GM18511 (cell line): ENCODE results near the gene B3GALT5.
"Not testable (repeated sequence)": the region's sequence is repeated elsewhere in the genome, so short reads cannot be mapped to it uniquely, and the experiment has no call there.

Experiments
- ATAC-seq: cut with Tn5 transposase; IDR thresholded peaks from one replicate; pipeline ENCODE4 v1.9.1; 2021; ENCODE audit warnings: mild to moderate bottlenecking, moderate library complexity; ENCODE audit not compliant: unreplicated experiment

The B3GALT5 gene, protein sequence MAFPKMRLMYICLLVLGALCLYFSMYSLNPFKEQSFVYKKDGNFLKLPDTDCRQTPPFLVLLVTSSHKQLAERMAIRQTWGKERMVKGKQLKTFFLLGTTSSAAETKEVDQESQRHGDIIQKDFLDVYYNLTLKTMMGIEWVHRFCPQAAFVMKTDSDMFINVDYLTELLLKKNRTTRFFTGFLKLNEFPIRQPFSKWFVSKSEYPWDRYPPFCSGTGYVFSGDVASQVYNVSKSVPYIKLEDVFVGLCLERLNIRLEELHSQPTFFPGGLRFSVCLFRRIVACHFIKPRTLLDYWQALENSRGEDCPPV

DNA sequence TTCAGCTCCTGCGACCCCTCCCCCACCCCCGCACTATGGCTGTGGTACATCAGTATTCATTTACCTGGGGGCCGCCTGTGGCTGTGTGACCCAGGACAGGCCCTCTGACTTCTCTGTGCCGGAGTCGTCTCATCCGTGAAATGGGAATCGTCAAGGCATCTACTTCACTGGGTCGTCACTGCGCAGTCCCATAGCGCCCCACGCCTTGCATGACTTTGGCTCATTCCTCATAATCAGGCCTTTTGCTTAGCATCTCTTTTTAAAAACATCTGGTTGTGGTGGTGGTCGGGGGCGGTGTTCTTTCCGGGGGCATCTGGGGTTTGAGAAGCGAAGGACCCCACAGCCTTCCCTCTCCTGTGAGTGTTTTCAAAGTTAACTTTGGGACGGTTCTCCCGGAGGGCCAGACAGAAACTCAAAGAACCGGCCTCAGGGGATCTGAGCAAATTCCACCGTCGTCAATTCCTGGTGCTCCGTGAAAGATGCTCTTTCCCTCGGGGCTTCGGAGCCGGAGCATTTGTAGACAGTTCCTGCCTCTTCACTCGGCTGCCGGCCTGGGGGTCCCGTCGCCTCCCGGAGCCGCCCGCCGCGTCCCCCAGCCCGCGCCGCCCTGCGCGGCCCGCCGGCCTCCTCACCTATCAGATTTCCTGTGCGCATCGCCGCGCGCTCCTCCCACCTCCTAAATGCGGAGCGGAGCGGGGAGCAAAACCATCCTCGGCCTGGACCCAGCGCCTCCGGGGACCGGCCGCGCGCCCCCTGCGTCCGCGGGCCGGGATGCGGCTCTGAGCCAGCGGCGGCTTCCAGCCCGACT lies at the start of gene B3GALT5:
B3GALT5 (plus strand) TSS at position 708 of the 808 bp plus-strand sequence. CDS start 47,620 bp downstream, outside the sequence.
- no peak for ATAC-seq

DNA sequence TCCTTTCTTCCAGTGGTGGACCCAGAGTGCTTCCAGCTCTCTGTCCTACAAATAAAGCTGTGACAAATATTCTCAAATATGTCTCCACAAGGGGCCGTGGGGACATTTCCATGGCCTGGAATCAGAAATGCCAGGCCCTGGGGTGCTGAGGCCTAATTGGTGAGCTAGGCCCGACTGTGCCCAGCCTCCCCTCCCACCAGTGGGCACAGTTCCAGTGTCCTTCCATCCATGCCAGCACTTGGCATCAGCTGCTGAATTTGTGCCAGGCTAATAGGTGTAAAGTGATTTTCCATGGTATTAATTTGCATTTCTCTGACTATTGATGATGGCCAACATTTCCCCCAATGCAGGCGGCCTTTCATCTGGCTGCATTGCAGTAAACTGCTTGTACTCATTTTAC lies 48.5 kb upstream of the B3GALT5 start:
- ATAC-seq = no peak

DNA sequence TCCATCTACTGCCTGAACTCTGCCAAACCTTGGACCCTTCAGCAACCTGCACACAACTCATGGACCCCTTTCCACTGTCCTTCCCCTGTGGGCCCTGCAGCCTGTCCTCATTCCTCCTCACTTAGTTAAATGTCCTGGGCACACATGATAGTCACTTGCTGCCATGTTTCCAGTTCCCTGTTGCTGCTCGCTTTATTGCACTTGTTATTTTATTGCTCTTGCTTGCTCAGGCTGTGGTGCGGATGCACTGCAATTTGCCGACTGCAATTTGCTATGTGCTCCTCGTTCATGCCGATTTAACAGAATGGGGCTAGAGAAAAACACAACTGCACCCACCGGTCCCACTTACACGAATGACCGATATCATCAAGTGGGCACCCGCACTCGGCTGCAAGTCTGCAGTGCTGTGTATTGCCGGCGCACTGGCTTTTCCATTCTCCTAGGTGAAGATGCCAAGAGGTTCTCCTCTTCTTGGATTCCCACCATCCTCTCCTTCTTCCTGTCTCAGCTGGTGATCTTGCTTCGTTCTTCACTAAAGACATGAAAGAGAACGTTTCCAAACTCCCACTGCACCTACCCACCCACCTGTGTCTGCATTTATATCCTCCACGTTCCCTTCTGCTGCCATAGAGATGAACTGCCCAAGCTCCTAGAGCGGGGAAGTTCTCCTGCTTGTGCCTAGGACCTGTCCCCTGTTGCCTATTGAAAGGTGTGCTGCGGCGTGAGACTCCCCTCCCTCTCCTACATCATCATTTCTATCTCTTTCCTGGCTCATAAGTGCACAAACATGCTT lies 45.4 kb upstream of the B3GALT5 start:
- ATAC-seq = no peak

DNA sequence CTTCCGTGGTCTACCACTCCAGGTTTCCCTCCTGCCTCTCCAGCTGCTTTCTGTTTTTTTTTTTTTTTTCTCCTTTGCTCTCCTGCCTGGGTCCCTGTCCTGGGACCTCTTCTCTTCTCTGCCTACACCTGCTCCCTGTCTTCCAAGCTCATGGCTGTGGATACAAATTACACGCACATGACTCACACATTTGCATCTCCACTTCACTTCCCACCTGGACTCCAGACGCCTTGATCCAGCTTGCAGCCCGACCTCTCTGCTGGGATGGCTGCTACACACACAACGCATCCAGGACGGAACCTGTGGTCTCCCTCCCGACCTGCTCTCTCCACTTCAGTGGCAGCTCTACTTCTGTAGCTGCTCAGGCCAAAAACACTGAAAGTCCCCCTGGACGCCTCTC lies 44.4 kb upstream of the B3GALT5 start:
- ATAC-seq = no peak

DNA sequence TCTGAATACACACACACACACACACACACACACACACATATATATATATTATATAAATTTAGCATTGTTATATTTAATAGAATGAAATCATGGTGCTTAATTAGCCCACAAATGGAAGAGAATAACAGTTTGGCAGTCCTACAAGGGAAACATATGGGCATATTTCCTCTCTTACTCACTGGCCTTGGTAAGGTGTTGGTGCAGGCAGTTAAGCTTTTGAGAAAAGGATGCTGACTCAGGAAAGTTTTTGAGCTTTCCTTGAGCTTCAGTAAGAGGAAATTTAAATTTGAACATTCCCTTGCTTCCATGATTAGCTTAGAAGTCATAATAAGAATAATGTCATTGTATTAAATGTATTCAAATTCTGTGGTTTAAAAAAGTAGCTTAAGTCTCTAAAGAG lies 37.0 kb upstream of the B3GALT5 start:
- no peak for ATAC-seq

DNA sequence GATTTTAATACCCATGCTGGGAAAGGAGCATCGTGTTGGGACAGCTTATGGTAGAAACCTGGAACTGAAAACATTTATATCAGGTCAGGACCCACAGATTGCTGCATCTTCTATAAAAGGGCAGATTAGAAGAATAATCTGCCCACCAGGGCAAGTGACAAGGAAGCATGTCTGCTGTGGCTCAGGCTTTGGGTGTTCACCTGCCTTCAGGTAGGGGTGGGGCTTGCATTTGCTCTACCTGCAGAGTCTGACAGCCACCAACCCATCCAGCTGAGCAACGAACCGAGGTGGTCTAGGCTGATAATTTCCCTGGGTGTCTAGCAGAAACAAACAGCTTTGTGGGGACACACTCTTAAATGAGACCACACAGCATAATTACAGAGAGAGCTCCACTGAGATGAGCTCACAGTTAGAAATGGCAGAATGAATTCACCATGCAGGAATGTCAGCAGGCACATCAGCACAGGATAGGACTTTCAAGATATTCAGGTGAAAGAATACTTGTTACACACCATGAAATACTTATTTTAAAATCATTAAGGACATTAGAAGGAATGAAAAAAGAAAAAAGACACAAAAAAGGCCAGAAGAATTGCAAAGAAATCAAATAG lies 36.1 kb upstream of the B3GALT5 start:
- ATAC-seq = no peak

DNA sequence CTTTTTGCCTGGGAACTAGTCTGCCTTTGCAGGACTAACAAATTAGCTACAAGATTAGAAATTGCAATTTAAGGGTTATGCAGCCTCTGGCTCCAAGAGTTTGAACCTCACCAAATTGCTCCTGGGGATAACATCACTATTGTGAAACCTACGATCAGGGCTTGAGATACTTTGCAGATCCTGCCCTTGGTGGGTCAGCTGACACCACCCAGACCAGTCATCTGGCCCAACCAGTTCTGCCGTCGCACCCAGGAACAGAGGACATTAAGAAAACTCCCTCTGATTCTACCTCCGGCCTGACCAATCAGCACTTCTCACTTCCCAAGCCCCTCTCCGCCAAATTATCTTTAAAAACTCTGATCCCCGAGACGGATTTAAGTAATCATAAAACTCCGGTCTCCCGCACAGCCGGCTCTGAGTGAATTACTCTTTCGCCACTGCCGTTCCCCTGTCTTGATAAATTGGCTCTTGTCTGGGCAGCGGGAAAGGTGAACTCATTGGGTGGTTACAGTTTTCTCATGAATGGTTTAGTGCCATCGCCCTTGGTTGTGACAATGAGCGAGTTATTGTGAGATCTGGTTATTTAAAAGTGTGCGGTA lies 32.9 kb upstream of the B3GALT5 start:
- no peak for ATAC-seq

DNA sequence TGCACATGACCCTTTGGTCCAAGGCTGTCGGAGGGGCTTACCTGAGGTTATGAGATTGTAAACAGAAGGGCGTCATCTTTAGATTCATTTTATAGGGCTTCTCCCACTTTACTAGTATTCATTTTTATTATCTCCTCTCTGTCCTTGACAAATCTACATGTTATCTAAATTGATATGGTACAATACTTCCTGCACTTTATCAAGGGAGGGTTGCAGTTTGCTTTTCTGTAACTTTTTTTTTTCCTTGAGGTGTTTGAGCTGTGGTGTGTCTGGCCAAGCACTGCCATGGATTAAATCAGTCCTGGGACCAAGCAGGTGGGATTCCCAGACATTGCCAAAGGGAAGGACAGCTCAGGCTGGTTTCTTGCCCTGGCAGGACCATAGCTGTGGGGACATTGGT lies 32.0 kb upstream of the B3GALT5 start:
- no peak for ATAC-seq

DNA sequence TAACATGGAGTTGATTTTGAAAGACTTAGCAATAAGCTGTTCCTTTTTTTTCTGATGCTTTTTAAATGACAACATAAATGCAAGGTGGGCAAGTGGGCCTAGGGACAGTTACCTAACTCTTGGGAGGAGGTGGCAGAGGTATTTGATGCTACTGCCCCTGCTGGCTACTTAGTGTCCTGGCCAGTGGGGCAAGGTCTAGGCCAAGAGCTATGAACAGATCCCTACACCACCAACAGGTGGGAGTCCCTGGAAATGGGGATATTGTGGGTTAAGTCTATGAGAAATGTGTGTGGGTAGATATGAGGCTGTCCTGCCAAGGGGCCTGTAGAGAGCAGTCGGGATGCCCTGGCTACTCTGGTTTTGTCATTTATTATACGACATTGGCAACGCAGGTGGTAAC lies 31.3 kb upstream of the B3GALT5 start:
- no peak for ATAC-seq

DNA sequence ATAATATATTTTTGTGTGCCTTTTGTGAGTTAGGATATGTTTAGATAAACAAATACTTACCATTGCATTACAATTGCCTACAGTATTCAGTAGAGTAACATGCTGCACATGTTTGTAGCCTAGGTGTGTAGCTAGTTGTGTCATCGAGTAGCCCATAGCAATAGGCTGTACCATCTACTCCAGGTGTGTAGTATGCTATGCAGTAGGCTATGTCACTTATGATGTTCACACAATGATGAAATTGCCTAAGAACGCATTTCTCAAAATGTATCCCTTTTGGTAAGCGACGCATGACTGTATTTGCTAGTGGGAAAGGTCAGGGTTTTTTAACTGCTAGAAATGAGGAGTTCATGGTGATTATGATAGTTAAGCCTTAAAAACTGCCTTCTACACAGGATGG lies 30.0 kb upstream of the B3GALT5 start:
- no peak for ATAC-seq

DNA sequence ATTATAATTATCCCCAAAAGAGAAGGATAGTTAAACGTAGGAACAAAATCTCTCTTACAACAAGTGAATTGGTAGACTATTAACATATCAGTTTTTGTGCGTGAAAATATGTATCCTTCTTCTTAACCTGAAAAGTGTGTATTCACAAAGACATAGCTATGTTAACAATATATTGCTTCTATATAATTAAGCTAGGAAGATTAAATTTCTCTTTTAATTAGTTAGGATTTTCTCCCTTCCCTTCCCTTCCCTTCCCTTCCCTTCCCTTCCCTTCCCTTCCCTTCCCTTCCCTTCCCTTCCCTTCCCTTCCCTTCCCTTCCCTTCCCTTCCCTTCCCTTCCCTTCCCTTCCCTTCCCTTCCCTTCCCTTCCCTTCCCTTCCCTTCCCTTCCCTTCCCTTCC lies 29.2 kb upstream of the B3GALT5 start:
- not testable (repeated sequence) for ATAC-seq

DNA sequence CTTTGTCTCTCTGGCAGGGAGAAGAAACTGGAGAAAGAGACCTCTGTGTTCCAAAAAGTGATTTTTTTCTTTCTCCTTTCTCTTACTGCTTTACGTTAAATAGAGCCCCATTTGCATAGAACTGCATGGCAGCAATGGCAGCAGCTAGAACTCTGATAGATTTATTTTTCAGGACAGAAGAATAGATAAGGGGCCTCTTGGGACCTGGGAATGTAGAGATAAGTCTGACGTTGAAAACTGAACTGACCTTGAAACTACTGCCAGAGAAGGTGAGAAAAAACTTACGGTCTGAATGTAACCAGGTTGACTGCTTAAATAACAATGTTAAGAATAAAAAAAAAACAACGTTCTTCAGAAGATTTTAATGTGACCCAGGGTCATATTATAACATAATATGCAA lies 25.4 kb upstream of the B3GALT5 start:
- no peak for ATAC-seq

DNA sequence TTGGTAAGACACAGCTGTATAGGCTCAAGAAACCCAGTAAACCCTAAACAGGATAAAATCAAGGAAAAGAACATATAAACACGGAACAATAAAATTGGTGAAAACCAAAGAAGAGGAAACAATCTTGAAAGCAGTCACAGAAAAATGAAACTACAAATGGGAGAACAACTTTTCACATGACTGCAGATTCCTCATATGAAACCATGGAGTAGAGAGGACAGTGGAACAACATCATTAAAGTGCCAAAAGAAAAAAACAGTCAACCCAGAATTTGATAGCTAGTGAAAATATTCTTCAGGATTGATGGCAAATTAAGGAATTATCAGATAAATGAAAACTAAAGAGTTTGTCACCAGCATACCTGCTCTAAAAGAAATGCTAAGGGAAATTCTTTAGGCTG lies 23.9 kb upstream of the B3GALT5 start:
- no peak for ATAC-seq

DNA sequence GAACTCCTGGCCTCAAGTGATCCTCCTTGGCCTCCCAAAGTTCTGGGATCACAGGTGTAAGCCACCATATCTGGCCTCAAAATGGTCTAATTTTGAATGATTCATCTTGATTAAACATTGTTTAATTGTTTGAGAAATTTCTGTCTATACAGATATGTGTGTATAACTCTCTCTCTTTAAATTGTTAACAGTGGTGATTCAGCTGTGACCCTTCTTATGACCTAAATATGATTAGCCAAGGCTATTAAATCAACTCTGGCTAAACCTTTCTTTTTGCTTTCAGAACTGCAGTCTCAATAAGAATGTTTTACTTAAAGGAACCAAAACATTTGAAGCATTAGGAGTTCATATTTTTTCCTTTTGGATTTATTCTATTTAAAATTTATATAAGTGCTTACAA lies 19.2 kb upstream of the B3GALT5 start:
- ATAC-seq = no peak

DNA sequence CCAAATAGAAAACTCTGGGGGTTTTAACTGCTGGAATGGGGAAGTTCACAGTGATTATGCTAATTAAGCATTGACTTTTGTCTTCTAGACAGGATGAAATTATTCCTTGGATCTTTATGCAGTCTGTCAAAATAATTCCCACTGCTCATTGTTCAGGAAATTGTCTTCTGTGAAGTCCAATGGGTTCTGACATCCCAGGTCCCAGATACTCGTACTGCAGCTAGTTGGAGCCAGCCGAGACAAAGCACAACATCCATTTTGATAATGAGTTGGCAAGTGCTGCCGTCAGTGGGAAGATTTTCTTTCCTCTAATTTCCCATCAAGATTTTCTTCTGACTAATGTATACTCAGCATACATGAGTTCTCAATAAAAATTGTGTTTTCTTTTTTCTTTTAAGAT lies 17.3 kb upstream of the B3GALT5 start:
- ATAC-seq = no peak

DNA sequence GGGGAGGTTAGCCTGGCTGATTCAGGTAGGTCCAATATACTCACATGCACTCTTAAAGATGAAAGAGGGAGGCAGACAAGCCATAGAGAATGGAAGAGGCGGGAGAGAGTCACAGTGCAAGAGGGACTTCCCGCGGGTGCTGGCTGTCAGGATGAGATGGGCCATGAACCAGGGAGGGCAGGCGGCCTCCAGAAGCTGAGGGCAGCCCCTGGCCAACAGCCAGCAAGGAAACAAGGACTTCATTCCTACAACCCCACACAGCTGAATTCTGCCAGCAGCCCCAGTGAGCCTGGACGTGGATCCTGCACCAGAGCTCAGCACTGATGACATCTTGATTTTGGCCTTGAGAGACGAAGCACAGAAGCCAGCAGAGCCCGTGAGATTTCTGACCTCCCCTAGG lies 15.1 kb upstream of the B3GALT5 start:
- no peak for ATAC-seq

DNA sequence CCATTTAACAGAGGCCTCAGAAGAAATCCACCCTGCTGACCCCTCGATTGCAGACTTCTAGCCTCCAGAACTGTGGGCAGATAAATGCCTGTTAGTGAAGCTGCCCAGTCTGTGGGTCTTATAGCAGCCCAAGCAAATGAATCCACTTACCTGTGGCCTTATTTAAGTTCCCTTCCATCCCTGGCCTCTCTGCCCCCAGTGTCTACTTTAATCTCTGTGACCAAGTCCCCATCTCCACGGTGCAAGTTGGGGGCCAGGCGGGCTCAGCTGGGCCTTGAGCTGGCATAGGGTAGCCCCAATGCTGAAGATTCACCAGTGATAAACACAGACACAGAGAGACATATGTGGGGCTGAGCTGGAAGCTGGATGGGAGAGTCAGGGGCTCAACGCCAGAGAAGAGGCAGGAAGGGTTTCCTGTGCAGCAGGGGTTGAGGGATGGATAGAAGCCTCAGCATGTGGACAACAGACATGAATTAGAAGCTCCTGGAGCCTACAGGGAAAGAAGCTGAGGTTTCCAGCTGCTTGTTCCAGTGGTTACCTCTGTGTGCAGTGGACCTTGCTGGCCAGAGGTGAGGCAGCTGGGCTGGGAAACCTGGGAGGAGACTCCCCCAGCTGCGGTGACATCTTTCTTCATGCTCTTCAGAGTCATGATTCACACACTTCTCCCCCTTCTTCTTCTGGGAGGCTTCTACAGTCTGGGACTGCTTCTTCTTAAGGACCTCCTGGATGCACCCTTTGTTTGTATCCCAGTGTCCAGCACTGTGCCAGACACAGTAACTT lies 13.4 kb upstream of the B3GALT5 start:
- no peak for ATAC-seq

DNA sequence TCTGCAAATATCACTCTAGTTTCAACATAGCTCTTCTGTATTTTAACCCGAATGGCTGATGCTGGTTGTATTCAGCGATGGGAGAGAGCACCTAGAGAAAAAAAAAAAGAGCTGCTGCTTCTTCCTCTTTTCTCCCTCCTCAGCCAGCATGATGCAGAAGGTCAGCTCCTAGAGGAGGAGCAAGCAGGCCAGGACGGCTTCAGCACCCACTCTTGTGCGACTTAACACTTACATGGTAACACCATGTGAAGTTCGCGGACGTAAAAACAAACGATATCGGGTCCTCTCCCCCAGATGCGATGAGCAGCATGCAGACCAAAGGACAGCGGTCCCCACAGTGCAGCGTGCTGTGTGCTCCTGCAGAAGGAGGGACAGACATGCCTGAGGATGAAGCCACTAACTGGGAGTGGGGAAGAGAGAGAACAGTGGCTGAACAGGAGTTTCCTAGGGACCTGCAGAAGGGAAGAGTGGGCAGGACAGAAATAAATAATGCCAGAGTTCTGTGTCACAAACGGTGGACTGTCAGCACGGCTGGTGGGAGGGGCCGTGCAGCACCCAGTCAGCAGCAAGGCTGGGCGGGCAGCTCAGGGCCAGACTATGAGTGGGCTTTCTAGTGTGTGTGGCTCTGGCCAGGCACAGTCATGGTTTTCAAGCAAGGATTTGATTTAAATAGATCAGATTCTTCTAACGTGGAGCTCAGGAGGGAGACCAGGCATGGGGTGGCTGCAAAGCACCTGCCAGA lies 11.4 kb upstream of the B3GALT5 start:
- ATAC-seq = no peak

DNA sequence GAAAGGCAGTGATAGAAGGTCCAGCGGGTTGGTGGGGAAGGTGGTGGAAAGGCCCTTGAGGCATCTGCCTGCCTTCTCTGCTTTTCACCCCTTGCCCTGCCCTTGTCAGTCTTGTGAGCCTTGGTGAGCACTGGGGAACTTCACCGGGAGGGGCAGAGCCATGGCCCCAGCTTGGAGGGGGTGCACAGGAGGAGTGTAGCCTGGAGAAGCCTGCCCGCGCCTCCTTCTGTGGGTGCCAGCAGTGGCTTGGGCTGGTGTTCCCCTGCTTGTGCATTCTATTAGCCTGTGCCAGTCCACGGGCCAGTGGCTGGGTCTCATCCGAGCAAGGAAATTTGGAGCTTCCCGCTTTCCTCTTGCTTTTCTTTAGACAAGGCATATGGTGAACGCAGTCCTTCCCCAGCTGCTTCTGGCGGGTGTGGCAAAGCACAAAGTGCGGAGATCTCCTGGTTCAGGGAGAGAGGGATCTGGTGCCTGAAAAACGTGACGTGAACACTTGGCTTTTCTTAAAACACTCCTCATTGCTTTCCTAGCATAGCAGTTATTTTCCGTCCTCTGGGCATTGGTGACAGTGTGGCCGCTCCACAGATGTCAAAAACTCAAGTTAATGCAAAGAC lies 10.6 kb upstream of the B3GALT5 start:
- ATAC-seq = no peak
